Smooth muscle cell (in vitro differentiated cells): ENCODE measurements around the gene DRAXIN. TPM values are rescaled to one million over a fixed set of nuclear protein-coding genes. Genes with fewer than 3 reads are reported as not detected.

Experiments
- DNase-seq: peaks from one replicate; lab custom pipeline; 2025; ENCODE audit not compliant: unreplicated experiment; lab: John Stamatoyannopoulos, UW
- H2AFZ ChIP-seq: fragments of 200-600 bp; sonication (generic); 2 replicates; pipeline ENCODE4 v1.6.0; 2016; ENCODE audit warnings: antibody characterized with exemption, low read depth, mild to moderate bottlenecking
- H3F3A ChIP-seq: fragments of 200-600 bp; sonication (generic); 2 replicates; pipeline ENCODE4 v1.6.0; 2017; ENCODE audit warnings: antibody characterized with exemption, low read depth
- H3K27ac ChIP-seq: fragments of 200-600 bp; sonication (generic); 2 replicates; pipeline ENCODE4 v1.5.1; 2016; ENCODE audit warnings: low read depth, mild to moderate bottlenecking
- H3K27me3 ChIP-seq: fragments of 200-600 bp; sonication (generic); 2 replicates; pipeline ENCODE4 v1.6.1; 2016; ENCODE audit warnings: low read depth, mild to moderate bottlenecking
- H3K36me3 ChIP-seq: fragments of 200-600 bp; sonication (generic); 2 replicates; pipeline ENCODE4 v1.5.1; 2016; ENCODE audit warnings: low read depth
- H3K4me1 ChIP-seq: fragments of 200-600 bp; sonication (generic); 2 replicates; pipeline ENCODE4 v1.5.1; 2016; ENCODE audit warnings: low read depth
- H3K4me2 ChIP-seq: fragments of 200-600 bp; sonication (generic); 2 replicates; pipeline ENCODE4 v1.6.0; 2016; ENCODE audit warnings: mild to moderate bottlenecking
- H3K4me3 ChIP-seq: fragments of 200-600 bp; sonication (generic); 2 replicates; pipeline ENCODE4 v1.5.1; 2016; ENCODE audit warnings: mild to moderate bottlenecking
- H3K79me2 ChIP-seq: fragments of 200-600 bp; sonication (generic); 2 replicates; pipeline ENCODE4 v1.6.0; 2016; ENCODE audit warnings: low read depth, mild to moderate bottlenecking
- H3K9ac ChIP-seq: fragments of 200-600 bp; sonication (generic); 2 replicates; pipeline ENCODE4 v1.6.0; 2016; ENCODE audit warnings: low read depth
- H3K9me3 ChIP-seq: fragments of 200-600 bp; sonication (generic); replicated peaks from 2 replicates; pipeline ENCODE4 v1.5.1; 2016; ENCODE audit warnings: low read depth
- H4K20me1 ChIP-seq: fragments of 200-600 bp; sonication (generic); 2 replicates; pipeline ENCODE4 v1.6.0; 2016; ENCODE audit warnings: low read depth
- CTCF ChIP-seq: fragments of 200-600 bp; sonication (generic); IDR thresholded peaks from 2 replicates; pipeline ENCODE4 v1.5.1; 2017; ENCODE audit warnings: borderline replicate concordance, mild to moderate bottlenecking, antibody characterized with exemption; ENCODE audit not compliant: insufficient read depth, poor library complexity, severe bottlenecking
- WGBS: methylation state at CpG from one replicate; pipeline ENCODE4 v1.1.7; 2016; ENCODE audit warnings: low lambda C conversion rate; 5-methylcytosine and 5-hydroxymethylcytosine counted together
- polyA plus RNA-seq: library from polyadenylated mRNA; unstranded; fragments of >200 nt; fragmentation: Nextera tagmentation; extraction: Ambion mirVana; gene quantifications from 2 replicates; pipeline ENCODE4 v1.2.1, GENCODE V29; 2016
- total RNA-seq: library from RNA; depleted of rRNA; stranded (reverse); fragments of >200 nt; gene quantifications from 2 replicates; pipeline ENCODE4 v1.2.3, GENCODE V29; 2014

DRAXIN gene
- total and polyA plus RNA-seq, 2 experiments from 2014 or later = 0.09 to 0.15 TPM

- Histone ChIP-seq H4K20me1 (no peaks in the 10 kb centered on the region), H3K9ac (no peak overlapping the region), H3K4me1 (no peaks in the 10 kb centered on the region), H3K27me3 (no peaks in the 10 kb centered on the region), H3K4me2 (no peak overlapping the region), H3K79me2 (no peaks in the 10 kb centered on the region), H3K27ac (no peak overlapping the region), H3K36me3 (no peaks in the 10 kb centered on the region), H3K9me3 (no peaks in the 10 kb centered on the region), H2AFZ (no peak overlapping the region), H3K4me3 (no peak overlapping the region), H3F3A (no peaks in the 10 kb centered on the region)
- WGBS = 84% methylated on average over 5 of the region's 5 CpGs
- no peak for DNase-seq
- no peak for TF ChIP-seq CTCF
Observed at GRCh38 chr1:11643782-11644181, 47.7 kb upstream of the DRAXIN start.

GRCh38 chr1:11645270-11645669 is 46.2 kb upstream of the DRAXIN start:
- peaks cover 14% of the 10 kb centered on the region for H3K27me3 ChIP-seq
- H3K4me2 ChIP-seq = no peak overlapping the region
- no peak overlapping the region for H3K27ac ChIP-seq
- H3K79me2 ChIP-seq = no peaks in the 10 kb centered on the region
- H3K36me3 ChIP-seq = no peaks in the 10 kb centered on the region
- TF ChIP-seq CTCF = no peak
- no peak overlapping the region for H3K4me3 ChIP-seq
- H3K9ac ChIP-seq = no peak overlapping the region
- H2AFZ ChIP-seq = no peak overlapping the region
- 93% methylated on average over 5 of the region's 5 CpGs for WGBS
- no peaks in the 10 kb centered on the region for H3F3A ChIP-seq
- no peak for DNase-seq
- no peaks in the 10 kb centered on the region for H3K9me3 ChIP-seq
- H4K20me1 ChIP-seq = no peaks in the 10 kb centered on the region
- no peaks in the 10 kb centered on the region for H3K4me1 ChIP-seq

- no peaks in the 10 kb centered on the region for H3K36me3 ChIP-seq
- no peaks in the 10 kb centered on the region for H3F3A ChIP-seq
- no peak overlapping the region for H3K4me3 ChIP-seq
- H3K27me3 ChIP-seq = peaks cover 16% of the 10 kb centered on the region
- peak; percentile 81 for TF ChIP-seq CTCF
- H3K9ac ChIP-seq = no peak overlapping the region
- no peaks in the 10 kb centered on the region for H3K9me3 ChIP-seq
- 36% methylated on average over 8 of the region's 8 CpGs for WGBS
- H3K79me2 ChIP-seq = no peaks in the 10 kb centered on the region
- no peak overlapping the region for H3K4me2 ChIP-seq
- H3K4me1 ChIP-seq = no peaks in the 10 kb centered on the region
- H2AFZ ChIP-seq = no peak overlapping the region
- no peak overlapping the region for H3K27ac ChIP-seq
- peak; percentile 28 for DNase-seq
- H4K20me1 ChIP-seq = no peaks in the 10 kb centered on the region
Observed at GRCh38 chr1:11645670-11646265, 45.7 kb upstream of the DRAXIN start.

- no peak overlapping the region for H3K9ac ChIP-seq
Observed at GRCh38 chr1:11646317-11646716, 45.2 kb upstream of the DRAXIN start.

More at GRCh38 chr1:11646317-11646716, 45.2 kb upstream of the DRAXIN start:
- Histone ChIP-seq H4K20me1 (no peaks in the 10 kb centered on the region), H3K4me3 (no peak overlapping the region), H3K36me3 (no peaks in the 10 kb centered on the region), H3K27me3 (peaks cover 22% of the 10 kb centered on the region), H2AFZ (no peak overlapping the region), H3K9me3 (no peaks in the 10 kb centered on the region), H3K27ac (no peak overlapping the region), H3K4me2 (no peak overlapping the region), H3K4me1 (no peaks in the 10 kb centered on the region), H3K79me2 (no peaks in the 10 kb centered on the region), H3F3A (no peaks in the 10 kb centered on the region)
- TF ChIP-seq CTCF = no peak
- 91% methylated on average over 9 of the region's 9 CpGs for WGBS
- DNase-seq = no peak
